GM19238 (cell line): Measurements from ENCODE around the gene SORCS2.

Experiments used
- DNase-seq: peaks from one replicate; pipeline ENCODE4 v3.0.0; 2011; ENCODE audit warnings: low spot score; ENCODE audit not compliant: insufficient read length

Gene SORCS2

GRCh38 chr4:7336067-7336569 is 143.8 kb downstream of the SORCS2 start:
- no peak for DNase-seq

GRCh38 chr4:7336732-7337131 is 144.4 kb downstream of the SORCS2 start:
- no peak for DNase-seq

DNA sequence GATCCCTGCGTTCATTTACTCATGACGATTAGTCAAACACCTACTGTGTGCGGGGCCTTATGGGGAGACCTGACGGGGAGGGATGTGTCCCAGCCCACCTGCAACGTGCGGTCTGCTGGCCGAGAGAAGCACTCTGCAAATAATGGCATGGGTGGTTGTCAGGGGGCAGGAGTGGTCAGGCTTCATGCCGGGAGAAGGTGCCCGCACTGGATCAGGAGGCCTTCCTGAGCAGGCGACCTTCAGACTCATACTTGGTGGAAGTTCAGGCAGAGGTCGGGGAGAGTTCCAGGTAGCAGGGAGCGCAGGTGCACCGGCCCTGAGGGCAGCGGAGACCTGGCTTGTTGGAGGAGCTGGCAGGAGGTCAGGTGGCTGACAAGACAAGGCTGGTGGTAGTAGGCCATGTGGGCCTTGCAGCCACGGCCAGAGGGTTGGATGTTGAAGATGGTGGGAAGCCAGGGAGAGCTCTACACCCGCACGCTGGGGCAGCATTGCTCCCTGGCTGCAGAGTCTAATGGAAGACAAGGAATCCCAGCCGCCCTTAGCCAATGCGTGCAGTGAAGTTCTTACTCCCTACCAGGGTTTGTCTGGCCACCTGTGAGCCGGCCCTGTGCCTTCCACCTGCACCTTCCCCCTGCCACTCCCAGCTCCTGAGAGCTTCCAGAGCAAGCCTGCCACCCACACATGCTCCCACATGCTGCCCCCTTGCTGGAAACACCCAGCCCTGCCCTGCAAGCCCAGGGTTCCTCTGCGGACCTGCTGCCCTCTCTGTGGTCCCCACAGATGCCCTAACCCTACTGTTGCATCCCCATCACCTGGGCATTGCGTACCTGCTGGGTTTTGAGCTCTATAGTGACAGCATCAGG is 145.1 kb downstream of the SORCS2 start:
- no peak for DNase-seq

- no peak for DNase-seq
Measured at GRCh38 chr4:7338059-7338452, 145.7 kb downstream of the SORCS2 start.

GRCh38 chr4:7338876-7339623 is 146.7 kb downstream of the SORCS2 start:
- DNase-seq = no peak

GRCh38 chr4:7339751-7340552 is 147.6 kb downstream of the SORCS2 start:
- no peak for DNase-seq

GRCh38 chr4:7340553-7341433 is 148.5 kb downstream of the SORCS2 start:
- DNase-seq = no peak

- DNase-seq = no peak
Measured at GRCh38 chr4:7341491-7342222, 149.3 kb downstream of the SORCS2 start.

- DNase-seq = no peak
Measured at GRCh38 chr4:7342223-7343080, 150.1 kb downstream of the SORCS2 start.

DNA sequence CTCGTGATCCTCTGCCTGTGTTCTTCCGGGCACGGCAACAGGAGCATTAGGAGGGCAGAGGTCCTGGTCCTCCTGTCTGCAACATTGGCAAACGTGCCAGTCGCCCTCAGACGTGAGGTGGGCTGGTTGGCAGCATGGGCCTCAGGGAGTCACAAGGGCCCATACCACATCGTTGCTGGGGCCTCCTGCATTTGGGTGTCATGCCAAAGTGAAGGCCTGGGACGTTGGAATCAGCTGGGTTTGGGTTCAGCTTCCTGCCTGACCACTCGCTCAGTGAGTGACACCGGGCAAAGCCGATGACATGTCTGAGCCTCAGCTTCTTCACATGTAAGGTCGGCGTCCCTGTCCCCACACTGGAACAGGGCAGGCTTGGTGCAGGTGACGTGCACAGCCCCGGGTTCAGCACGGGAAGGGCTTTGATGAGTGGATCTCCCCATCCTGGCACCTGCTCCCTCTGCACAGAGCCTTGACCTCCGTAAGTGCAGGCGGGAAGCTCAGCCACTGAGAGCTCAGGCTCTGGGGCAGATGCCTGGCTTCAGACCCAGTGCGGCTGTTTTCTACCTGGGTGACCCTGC is 150.8 kb downstream of the SORCS2 start:
- no peak for DNase-seq

DNA sequence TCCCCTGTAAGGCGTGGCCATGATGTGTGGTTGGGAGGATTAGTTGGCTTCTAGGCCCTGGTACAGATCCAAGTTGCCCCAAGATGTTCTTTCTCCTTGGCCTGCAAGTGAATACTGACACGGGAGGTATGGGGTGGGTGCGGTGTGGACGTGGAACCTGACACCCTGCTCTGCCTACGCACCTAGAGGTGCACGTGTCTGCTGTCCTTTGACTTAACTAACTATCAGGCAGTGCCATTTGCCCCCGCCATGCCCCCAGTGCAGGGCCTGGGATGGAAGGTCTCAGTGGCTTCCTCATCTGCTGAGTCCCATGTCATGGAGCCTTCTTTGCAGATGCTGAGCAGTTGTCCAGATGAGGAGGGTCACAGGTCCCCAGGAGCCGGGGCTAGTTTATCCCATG is 151.6 kb downstream of the SORCS2 start:
- DNase-seq = no peak

- no peak for DNase-seq
Measured at GRCh38 chr4:7344636-7345155, 152.4 kb downstream of the SORCS2 start.

DNA sequence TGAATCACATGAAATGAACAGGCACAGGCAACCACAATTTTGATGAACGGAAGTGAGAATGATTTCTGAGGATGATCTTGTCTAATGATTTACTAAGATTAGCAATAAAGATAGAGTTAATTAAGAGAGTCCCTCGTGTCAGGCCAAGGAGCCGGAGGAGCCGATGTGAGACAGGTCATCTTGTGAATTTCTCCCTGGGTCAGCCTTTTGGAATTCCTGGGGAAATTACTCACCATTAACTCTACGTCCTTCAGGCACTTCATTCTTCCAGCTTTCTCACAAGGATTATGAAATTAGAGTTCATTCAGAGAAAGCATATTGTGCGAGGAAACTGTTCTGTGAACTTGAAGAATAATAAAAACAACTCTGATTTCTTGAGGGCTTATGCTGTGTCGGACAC is 155.6 kb downstream of the SORCS2 start:
- no peak for DNase-seq

DNA sequence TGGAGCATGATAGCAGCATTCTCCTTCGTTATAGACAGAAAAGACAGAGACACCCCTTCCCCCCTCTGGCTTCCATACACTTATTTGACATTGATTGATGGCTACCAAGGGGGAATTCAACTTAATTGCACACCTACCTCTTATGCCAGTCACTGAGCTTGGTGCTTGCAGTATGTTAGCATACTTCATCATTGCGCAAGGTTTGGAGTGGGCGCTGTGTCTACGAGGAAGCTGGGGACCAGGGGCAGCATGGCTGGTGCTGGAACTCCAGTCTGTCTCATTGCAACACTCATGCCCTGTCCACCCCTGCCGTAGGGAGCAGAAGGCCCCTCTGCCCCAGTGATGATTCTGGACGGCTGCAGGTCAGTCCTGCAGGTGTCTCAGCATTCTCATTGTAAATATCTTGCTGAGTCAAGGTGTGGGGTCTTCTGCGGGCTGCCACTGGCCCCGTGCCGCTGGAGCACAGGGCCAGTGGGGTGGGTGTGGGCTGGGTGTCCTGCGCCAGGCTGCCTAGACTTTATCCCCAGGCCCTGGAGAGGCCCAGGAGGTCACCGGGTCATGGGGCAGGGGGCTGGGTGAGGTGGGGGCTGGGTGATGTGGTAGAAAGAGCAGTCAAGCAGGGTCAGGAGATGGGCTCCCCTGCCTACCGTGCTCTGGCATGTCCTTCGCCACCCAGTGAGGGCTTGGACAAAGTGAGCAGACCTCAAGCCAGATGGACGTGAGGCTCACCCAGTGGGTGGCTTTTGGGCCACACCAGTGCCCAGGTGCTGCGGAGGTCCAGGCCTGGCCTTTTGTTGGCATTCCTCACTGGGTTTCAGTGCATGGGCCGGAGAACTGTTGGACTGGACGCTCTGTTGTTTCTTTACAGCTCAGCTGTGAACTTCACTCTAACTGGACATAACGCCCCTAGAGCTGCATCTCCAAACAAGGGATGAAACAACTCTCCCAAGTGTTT is 156.9 kb downstream of the SORCS2 start:
- DNase-seq = no peak

DNA sequence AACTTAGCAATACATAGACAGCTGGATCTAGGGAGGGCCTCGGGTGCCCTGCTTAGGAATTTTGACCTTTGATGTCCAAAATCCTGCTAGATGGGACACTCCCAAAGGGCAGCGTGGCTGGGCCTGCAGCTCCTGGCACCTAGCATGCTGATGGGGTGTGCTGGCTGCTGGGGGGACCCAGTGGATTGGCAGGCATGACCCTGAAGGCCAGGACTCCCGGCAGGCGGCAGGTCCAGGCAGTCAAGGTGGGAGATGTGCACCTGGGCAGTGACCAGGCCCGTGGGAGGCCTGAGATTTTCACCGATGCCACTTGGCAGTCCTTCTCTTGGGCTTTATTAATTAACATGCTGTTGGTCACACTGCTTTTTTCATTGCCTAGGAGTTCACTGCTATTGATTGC is 158.1 kb downstream of the SORCS2 start:
- DNase-seq = no peak

GRCh38 chr4:7351014-7351413 is 158.7 kb downstream of the SORCS2 start:
- no peak for DNase-seq

- DNase-seq = no peak
Measured at GRCh38 chr4:7352486-7352885, 160.1 kb downstream of the SORCS2 start.
